Measurements from ENCODE around the gene MFSD8.
"Not testable (repeated sequence)": the region's sequence is repeated elsewhere in the genome, so short reads cannot be mapped to it uniquely, and the experiment has no call there.

The MFSD8 gene

GRCh38 chr4:127993151-127993550 lies 28.2 kb upstream of the MFSD8 start:
- H3K4me3 ChIP-seq (ENCODE audit: control insufficient read depth, low read depth, low read length), result no peak overlapping the region
- no peak for TF ChIP-seq CTCF (IDR thresholded peaks at IDR 0.05; ENCODE audit: control insufficient read depth, insufficient read depth, low read depth, low read length, missing control alignments)
- no peak for DNase-seq (ENCODE audit: low read depth)

- no peak overlapping the region for H3K4me3 ChIP-seq (ENCODE audit: control insufficient read depth, low read depth, low read length)
- TF ChIP-seq CTCF (IDR thresholded peaks at IDR 0.05; ENCODE audit: control insufficient read depth, insufficient read depth, low read depth, low read length, missing control alignments), result no peak
- no peak for DNase-seq (ENCODE audit: low read depth)
Measured at GRCh38 chr4:127988638-127989037, 23.7 kb upstream of the MFSD8 start.

- TF ChIP-seq CTCF (IDR thresholded peaks at IDR 0.05; ENCODE audit: control insufficient read depth, insufficient read depth, low read depth, low read length, missing control alignments), result no peak
- no peak for DNase-seq (ENCODE audit: low read depth)
- H3K4me3 ChIP-seq (ENCODE audit: control insufficient read depth, low read depth, low read length), result no peak overlapping the region
Measured at GRCh38 chr4:127985989-127986388, 21.0 kb upstream of the MFSD8 start.

GRCh38 chr4:127982445-127982844 lies 17.5 kb upstream of the MFSD8 start:
- TF ChIP-seq CTCF (IDR thresholded peaks at IDR 0.05; ENCODE audit: control insufficient read depth, insufficient read depth, low read depth, low read length, missing control alignments), result no peak
- no peak overlapping the region for H3K4me3 ChIP-seq (ENCODE audit: control insufficient read depth, low read depth, low read length)

GRCh38 chr4:127978930-127979329 lies 14.0 kb upstream of the MFSD8 start:
- H3K4me3 ChIP-seq (ENCODE audit: control insufficient read depth, low read depth, low read length), result no peak overlapping the region
- TF ChIP-seq CTCF (IDR thresholded peaks at IDR 0.05; ENCODE audit: control insufficient read depth, insufficient read depth, low read depth, low read length, missing control alignments), result no peak
- DNase-seq (ENCODE audit: low read depth), result no peak

More at GRCh38 chr4:127982445-127982844, 17.5 kb upstream of the MFSD8 start:
- DNase-seq (ENCODE audit: low read depth), result no peak

GRCh38 chr4:127975121-127975770 lies 10.3 kb upstream of the MFSD8 start:
- no peak for TF ChIP-seq CTCF (IDR thresholded peaks at IDR 0.05; ENCODE audit: control insufficient read depth, insufficient read depth, low read depth, low read length, missing control alignments)
- no peak overlapping the region for H3K4me3 ChIP-seq (ENCODE audit: control insufficient read depth, low read depth, low read length)
- no peak for DNase-seq (ENCODE audit: low read depth)

GRCh38 chr4:127970925-127971324 lies 6.0 kb upstream of the MFSD8 start:
- not testable (repeated sequence) for DNase-seq (ENCODE audit: low read depth); H3K4me3 ChIP-seq (ENCODE audit: control insufficient read depth, low read depth, low read length)
